Ascending aorta (tissue), 2 donors: ENCODE measurements around the gene CENPN. TPM values are rescaled to one million over a fixed set of nuclear protein-coding genes. Genes with fewer than 3 reads are reported as not detected.

Source experiments
- DNase-seq, 2 donors: peaks; one replicate each; pipeline ENCODE4 v3.0.0-alpha.2; 2019; ENCODE audit warnings: low spot score in 2 of 2
- H3K27ac ChIP-seq, 2 donors: fragments of 200-600 bp; sonication (generic); one replicate each; pipeline ENCODE4 v1.5.1; 2016 to 2017; ENCODE audit warnings: mild to moderate bottlenecking in 1 of 2
- H3K27me3 ChIP-seq: fragments of 200-600 bp; sonication (generic); one replicate; pipeline ENCODE4 v1.5.1; 2017
- H3K36me3 ChIP-seq, 2 donors: fragments of 200-600 bp; sonication (generic); one replicate each; pipeline ENCODE4 v1.5.1; 2016
- H3K4me1 ChIP-seq, 2 donors: fragments of 200-600 bp; sonication (generic); one replicate each; pipeline ENCODE4 v1.5.1; 2016 to 2017; ENCODE audit warnings: mild to moderate bottlenecking in 1 of 2
- H3K4me3 ChIP-seq, 2 donors: fragments of 200-600 bp; sonication (generic); one replicate each; pipeline ENCODE4 v1.5.1; 2016 to 2017; ENCODE audit warnings: mild to moderate bottlenecking in 1 of 2
- H3K9me3 ChIP-seq, 2 donors: fragments of 200-600 bp; sonication (generic); one replicate each; pipeline ENCODE4 v1.5.1; 2016
- intact Hi-C: fragments of 100-400 bp; cut with DNase I; formaldehyde crosslinking; loops from one replicate; pipeline ENCODE4 v1.15.1; 2023
- total RNA-seq: library from RNA; depleted of rRNA; stranded (reverse); fragments of >200 nt; gene quantifications from one replicate; pipeline ENCODE4 v1.1.0, GENCODE V29; 2016
- TF ChIP-seq, protein P1 (sequence below), 3 experiments: fragments of 200-600 bp in 2 of 3; fragments of 450-650 bp in 1 of 3; sonication (generic) in 2 of 3; IDR thresholded peaks; one replicate each; pipeline ENCODE4 v1.5.1; 2016 to 2019; ENCODE audit warnings: antibody characterized with exemption in 3 of 3, mild to moderate bottlenecking in 1 of 3, moderate library complexity in 1 of 3

The CENPN gene
- total RNA-seq, 1 donor from 2014 or later: not detected

DNA sequence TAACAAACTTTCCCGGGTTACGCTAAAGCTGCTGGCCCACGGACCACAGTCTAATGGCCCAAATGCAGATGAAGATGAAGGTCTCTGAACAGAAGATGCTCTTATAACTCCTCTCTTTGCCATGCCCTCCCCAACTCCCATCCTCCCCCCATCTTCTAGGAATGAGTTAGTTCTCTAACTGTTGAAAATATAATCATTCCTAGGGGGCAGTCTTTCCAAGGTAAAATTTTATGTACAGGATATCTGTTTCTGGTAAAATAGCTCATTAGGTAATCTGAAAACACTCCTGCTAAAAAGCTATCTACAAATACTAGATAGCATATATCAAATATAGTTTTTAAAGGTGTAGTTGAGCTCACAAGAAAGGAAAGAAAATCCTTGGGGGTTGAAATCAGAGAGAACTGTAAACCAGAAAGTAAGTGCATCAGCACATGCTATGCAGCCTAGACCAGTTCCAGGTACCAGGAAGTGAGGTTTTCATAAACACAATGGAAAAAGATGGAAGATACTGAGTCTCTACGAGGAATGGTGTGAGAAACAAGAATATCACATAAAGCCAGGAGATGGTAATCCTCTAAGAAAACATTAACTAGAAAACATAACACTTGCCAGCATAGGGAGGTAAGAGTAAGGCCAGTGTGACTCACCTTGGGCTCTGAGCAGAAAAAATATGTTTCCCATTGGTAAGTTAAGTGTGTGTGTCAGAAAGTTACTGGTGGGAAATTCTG, 38.5 kb upstream of the CENPN start:
- no peaks in the 10 kb centered on the region for H3K9me3 ChIP-seq
- no peak overlapping the region for H3K27ac ChIP-seq
- H3K36me3 ChIP-seq: peaks cover 0 to 5% of the 10 kb centered on the region in 2 donors
- TF ChIP-seq, protein P1, sequence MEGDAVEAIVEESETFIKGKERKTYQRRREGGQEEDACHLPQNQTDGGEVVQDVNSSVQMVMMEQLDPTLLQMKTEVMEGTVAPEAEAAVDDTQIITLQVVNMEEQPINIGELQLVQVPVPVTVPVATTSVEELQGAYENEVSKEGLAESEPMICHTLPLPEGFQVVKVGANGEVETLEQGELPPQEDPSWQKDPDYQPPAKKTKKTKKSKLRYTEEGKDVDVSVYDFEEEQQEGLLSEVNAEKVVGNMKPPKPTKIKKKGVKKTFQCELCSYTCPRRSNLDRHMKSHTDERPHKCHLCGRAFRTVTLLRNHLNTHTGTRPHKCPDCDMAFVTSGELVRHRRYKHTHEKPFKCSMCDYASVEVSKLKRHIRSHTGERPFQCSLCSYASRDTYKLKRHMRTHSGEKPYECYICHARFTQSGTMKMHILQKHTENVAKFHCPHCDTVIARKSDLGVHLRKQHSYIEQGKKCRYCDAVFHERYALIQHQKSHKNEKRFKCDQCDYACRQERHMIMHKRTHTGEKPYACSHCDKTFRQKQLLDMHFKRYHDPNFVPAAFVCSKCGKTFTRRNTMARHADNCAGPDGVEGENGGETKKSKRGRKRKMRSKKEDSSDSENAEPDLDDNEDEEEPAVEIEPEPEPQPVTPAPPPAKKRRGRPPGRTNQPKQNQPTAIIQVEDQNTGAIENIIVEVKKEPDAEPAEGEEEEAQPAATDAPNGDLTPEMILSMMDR (IDR thresholded peaks at IDR 0.05): no peak
- DNase-seq: no peak
- intact Hi-C loops: no loop called here
- H3K4me3 ChIP-seq: no peak overlapping the region
- no peaks in the 10 kb centered on the region for H3K4me1 ChIP-seq
- H3K27me3 ChIP-seq: no peaks in the 10 kb centered on the region

DNA sequence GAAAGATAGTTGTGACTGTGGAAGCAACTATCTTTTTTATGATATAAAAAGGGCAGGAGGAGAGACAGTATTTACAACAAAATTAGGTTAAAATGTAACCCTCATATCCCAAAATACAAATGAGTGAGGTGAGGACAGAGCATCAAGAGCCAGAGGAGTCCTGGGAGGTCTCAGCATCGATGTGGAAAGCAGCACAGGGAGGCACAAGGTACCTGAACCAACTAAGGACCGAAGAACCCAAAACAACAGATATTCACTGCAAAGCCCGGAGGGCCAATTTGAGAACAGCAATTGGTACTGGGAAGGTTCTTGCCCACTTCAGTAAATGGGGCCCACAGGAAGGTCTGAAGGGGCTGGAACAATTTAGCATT, 37.9 kb upstream of the CENPN start:
- Histone ChIP-seq H3K27me3 (no peaks in the 10 kb centered on the region), H3K4me3 (no peak overlapping the region), H3K9me3 (no peaks in the 10 kb centered on the region), H3K4me1 (no peaks in the 10 kb centered on the region), H3K27ac (no peak overlapping the region), H3K36me3 (peaks cover 0 to 5% of the 10 kb centered on the region in 2 donors)
- TF ChIP-seq, protein P1 (IDR thresholded peaks at IDR 0.05): no peak
- intact Hi-C loops: no loop called here
- DNase-seq: no peak

DNA sequence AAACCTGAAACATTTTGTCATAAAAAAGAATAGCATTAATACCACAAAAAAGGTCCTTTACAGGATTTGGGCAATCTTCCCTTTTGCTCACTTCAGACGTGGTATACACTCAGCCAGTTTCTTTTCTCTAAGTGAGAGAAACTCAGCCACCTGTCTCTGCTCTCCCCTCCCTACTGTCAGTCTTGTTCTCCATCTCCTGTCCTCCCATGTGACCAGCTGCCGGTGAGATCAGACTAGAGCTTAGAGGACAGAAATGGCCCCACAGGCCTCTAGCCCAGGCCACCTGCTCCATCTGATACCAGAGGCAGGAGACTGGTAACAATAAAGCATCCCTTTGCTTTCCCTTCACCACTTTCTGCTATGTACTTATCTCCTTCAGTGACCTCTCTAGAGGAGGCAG, 35.2 kb upstream of the CENPN start:
- Histone ChIP-seq H3K36me3 (peaks cover 0 to 15% of the 10 kb centered on the region in 2 donors), H3K27ac (no peak overlapping the region), H3K4me3 (no peak overlapping the region), H3K4me1 (no peaks in the 10 kb centered on the region), H3K27me3 (no peaks in the 10 kb centered on the region), H3K9me3 (no peaks in the 10 kb centered on the region)
- no peak for DNase-seq
- TF ChIP-seq, protein P1 (IDR thresholded peaks at IDR 0.05): no peak
- intact Hi-C loops: no loop called here

DNA sequence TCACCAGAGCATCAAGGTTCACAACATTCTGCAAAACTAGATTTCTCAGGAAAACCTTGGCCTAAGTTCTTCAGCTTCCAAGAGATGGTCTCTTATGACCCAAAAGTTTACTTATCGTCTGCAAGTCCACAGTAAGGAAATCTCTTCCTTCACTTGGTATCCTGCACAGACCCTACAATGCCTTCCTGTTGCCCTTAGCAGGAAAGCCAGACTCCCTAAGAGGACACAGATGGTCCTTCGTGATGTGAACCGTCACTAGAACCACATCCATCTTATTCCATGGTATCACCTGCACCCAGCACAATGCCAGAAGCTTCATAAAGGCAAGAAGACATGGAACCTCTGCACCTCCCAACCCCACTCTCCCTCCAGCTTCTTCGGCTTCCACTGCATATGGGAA, 34.4 kb upstream of the CENPN start:
- intact Hi-C loops: no loop called here
- Histone ChIP-seq H3K36me3 (peaks cover 0 to 15% of the 10 kb centered on the region in 2 donors), H3K4me3 (no peak overlapping the region), H3K4me1 (no peaks in the 10 kb centered on the region), H3K9me3 (no peaks in the 10 kb centered on the region), H3K27me3 (no peaks in the 10 kb centered on the region), H3K27ac (no peak overlapping the region)
- DNase-seq: no peak
- TF ChIP-seq, protein P1 (IDR thresholded peaks at IDR 0.05): no peak

DNA sequence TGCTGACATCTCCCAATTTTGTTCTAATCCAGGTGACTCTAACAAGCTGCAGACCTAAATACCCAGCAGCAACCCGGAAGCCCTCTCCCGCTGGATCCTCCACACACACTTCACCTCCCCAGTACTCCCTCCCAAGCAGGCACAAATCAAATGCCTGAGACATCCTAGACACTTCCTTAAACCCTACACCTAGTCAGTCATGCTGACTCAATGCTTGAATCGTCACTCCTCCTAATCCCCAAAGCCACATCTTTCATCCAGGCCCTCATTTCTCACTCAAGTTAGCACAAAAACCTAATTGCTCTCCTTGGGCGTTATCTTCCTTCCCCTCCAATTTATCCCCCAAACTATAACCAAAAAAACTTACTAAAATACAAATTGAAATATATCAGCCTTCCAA, 33.0 kb upstream of the CENPN start:
- H3K9me3 ChIP-seq: no peaks in the 10 kb centered on the region
- H3K27ac ChIP-seq: no peak overlapping the region
- no peak for DNase-seq
- H3K36me3 ChIP-seq: peaks cover 0 to 25% of the 10 kb centered on the region in 2 donors
- intact Hi-C loops: no loop called here
- no peaks in the 10 kb centered on the region for H3K27me3 ChIP-seq
- H3K4me3 ChIP-seq: no peak overlapping the region
- H3K4me1 ChIP-seq: no peaks in the 10 kb centered on the region
- TF ChIP-seq, protein P1 (IDR thresholded peaks at IDR 0.05): no peak
